ENCODE measurements around the gene TNFRSF12A. TPM values are rescaled to one million over a fixed set of nuclear protein-coding genes. Genes with fewer than 3 reads are reported as not detected.
A peak's percentile ranks its signal among the peaks of the same experiment; 100 is the strongest.

Gene TNFRSF12A
- total and polyA plus RNA-seq, 11 donors: 27.8 to 824 (median 97.1) TPM

GRCh38 chr16:3070608-3071111 lies 50.5 kb downstream of the TNFRSF12A start:
- DNase-seq: no peak
- Histone ChIP-seq H3K4me3 (no peak overlapping the region), H3K9me3 (no peaks in the 10 kb centered on the region), H3K4me1 (peaks cover 0 to 42% (median 7%) of the 10 kb centered on the region in 12 donors), H3K27me3 (no peaks in the 10 kb centered on the region), H3K36me3 (peaks cover 0 to 23% (median 6%) of the 10 kb centered on the region in 9 donors), H3K27ac (no peak overlapping the region)
- intact Hi-C loops (cut with DNase I): no loop called here
- TF ChIP-seq CTCF (IDR thresholded peaks at IDR 0.05) (no peak), POLR2A (IDR thresholded peaks at IDR 0.05) (no peak)
- ATAC-seq: no peak
- 86 to 97% (median 91%) methylated on average over 6 to 9 of the region's 9 CpGs for WGBS, 4 donors

GRCh38 chr16:3071655-3072054 lies 51.5 kb downstream of the TNFRSF12A start:
- intact Hi-C loops (cut with DNase I): no loop called here
- H3K36me3 ChIP-seq: peaks cover 0 to 23% (median 6%) of the 10 kb centered on the region in 9 donors
- peak overlapping the region in 1 of 12 donors; percentile 15 for H3K27ac ChIP-seq
- no peak for TF ChIP-seq POLR2A (IDR thresholded peaks at IDR 0.05)
- TF ChIP-seq CTCF (IDR thresholded peaks at IDR 0.05): no peak
- DNase-seq (no peak), ATAC-seq (no peak)
- 84 to 90% (median 89%) methylated on average over 7 of the region's 7 CpGs for WGBS, 4 donors
- no peak overlapping the region for H3K4me3 ChIP-seq
- no peaks in the 10 kb centered on the region for H3K9me3 ChIP-seq
- H3K4me1 ChIP-seq: peaks cover 0 to 41% (median 7%) of the 10 kb centered on the region in 12 donors
- H3K27me3 ChIP-seq: no peaks in the 10 kb centered on the region

Other genes with a start within 250 kb of the TNFRSF12A start
- 1,000 to 10,000 TPM in 1 of 9 donors, 100 to 1,000 TPM in 8; 213 to 1,067 (median 294) TPM for gene ELOB, start 243.1 kb upstream of the TNFRSF12A start, total RNA-seq
- 100 to 1,000 TPM; 462 to 926 TPM for gene ELOB, start 243.1 kb upstream of the TNFRSF12A start, polyA plus RNA-seq
- gene PRSS33, start 232.8 kb upstream of the TNFRSF12A start, total RNA-seq: not detected
- gene PRSS33, start 232.8 kb upstream of the TNFRSF12A start, polyA plus RNA-seq: not detected
- not detected for gene PRSS41, start 221.9 kb upstream of the TNFRSF12A start, total RNA-seq
- gene PRSS41, start 221.9 kb upstream of the TNFRSF12A start, polyA plus RNA-seq: not detected
- gene PRSS21, start 203.1 kb upstream of the TNFRSF12A start, total RNA-seq: not detected
- not detected for gene PRSS21, start 203.1 kb upstream of the TNFRSF12A start, polyA plus RNA-seq
- gene ZG16B, start 190.1 kb upstream of the TNFRSF12A start, total RNA-seq: 1 to 10 TPM in 1 of 9 donors, under 1 TPM in 1, not detected in 7; 0.50 to 3.0 TPM
- gene ZG16B, start 190.1 kb upstream of the TNFRSF12A start, polyA plus RNA-seq: not detected
- gene PRSS22, start 162.2 kb upstream of the TNFRSF12A start, total RNA-seq: not detected
- gene PRSS22, start 162.2 kb upstream of the TNFRSF12A start, polyA plus RNA-seq: not detected
- 10 to 100 TPM; 20.1 to 64.1 (median 22.6) TPM for gene FLYWCH2, start 137.2 kb upstream of the TNFRSF12A start, total RNA-seq
- 10 to 100 TPM; 35.3 to 53.4 TPM for gene FLYWCH2, start 137.2 kb upstream of the TNFRSF12A start, polyA plus RNA-seq
- gene FLYWCH1, start 108.4 kb upstream of the TNFRSF12A start, total RNA-seq: 10 to 100 TPM; 26.3 to 48.4 (median 34.2) TPM
- 10 to 100 TPM; 28.3 to 29.1 TPM for gene FLYWCH1, start 108.4 kb upstream of the TNFRSF12A start, polyA plus RNA-seq
- gene KREMEN2, start 56.1 kb upstream of the TNFRSF12A start, total RNA-seq: under 1 TPM in 1 of 9 donors, not detected in 8; 0.27 TPM
- not detected for gene KREMEN2, start 56.1 kb upstream of the TNFRSF12A start, polyA plus RNA-seq
- 10 to 100 TPM in 1 of 9 donors, 1 to 10 TPM in 8; 6.9 to 16.3 (median 9.0) TPM for gene PAQR4, start 51.0 kb upstream of the TNFRSF12A start, total RNA-seq
- gene PAQR4, start 51.0 kb upstream of the TNFRSF12A start, polyA plus RNA-seq: 10 to 100 TPM in 1 of 2 donors, 1 to 10 TPM in 1; 8.1 to 15.2 TPM
- 10 to 100 TPM in 1 of 9 donors, 1 to 10 TPM in 4, under 1 TPM in 4; 0.72 to 11.9 (median 1.2) TPM for gene PKMYT1, start 39.9 kb upstream of the TNFRSF12A start, total RNA-seq
- 1 to 10 TPM; 1.3 to 2.5 TPM for gene PKMYT1, start 39.9 kb upstream of the TNFRSF12A start, polyA plus RNA-seq
- 1 to 10 TPM in 2 of 9 donors, under 1 TPM in 7; 0.13 to 2.0 (median 0.75) TPM for gene CLDN9, start 7.4 kb upstream of the TNFRSF12A start, total RNA-seq
- gene CLDN9, start 7.4 kb upstream of the TNFRSF12A start, polyA plus RNA-seq: 1 to 10 TPM in 1 of 2 donors, under 1 TPM in 1; 0.62 to 1.7 TPM
- gene CLDN6, start 2.2 kb upstream of the TNFRSF12A start, total RNA-seq: not detected
- gene CLDN6, start 2.2 kb upstream of the TNFRSF12A start, polyA plus RNA-seq: under 1 TPM in 1 of 2 donors, not detected in 1; 0.04 TPM
- gene HCFC1R1, start 3.6 kb downstream of the TNFRSF12A start, total RNA-seq: 10 to 100 TPM; 32.8 to 66.7 (median 50.5) TPM
- 100 to 1,000 TPM in 1 of 2 donors, 10 to 100 TPM in 1; 54.6 to 189 TPM for gene HCFC1R1, start 3.6 kb downstream of the TNFRSF12A start, polyA plus RNA-seq
- 10 to 100 TPM in 4 of 9 donors, 1 to 10 TPM in 5; 6.9 to 14.0 (median 9.4) TPM for gene THOC6, start 3.7 kb downstream of the TNFRSF12A start, total RNA-seq
- gene THOC6, start 3.7 kb downstream of the TNFRSF12A start, polyA plus RNA-seq: 10 to 100 TPM; 15.4 to 23.0 TPM
- gene BICDL2, start 16.6 kb downstream of the TNFRSF12A start, total RNA-seq: not detected
- gene BICDL2, start 16.6 kb downstream of the TNFRSF12A start, polyA plus RNA-seq: under 1 TPM in 1 of 2 donors, not detected in 1; 0.07 TPM
- gene MMP25, start 26.2 kb downstream of the TNFRSF12A start, total RNA-seq: 1 to 10 TPM in 3 of 9 donors, under 1 TPM in 6; 0.32 to 3.0 (median 0.90) TPM
- 1 to 10 TPM in 1 of 2 donors, under 1 TPM in 1; 0.97 to 1.3 TPM for gene MMP25, start 26.2 kb downstream of the TNFRSF12A start, polyA plus RNA-seq
- gene IL32, start 45.3 kb downstream of the TNFRSF12A start, total RNA-seq: 100 to 1,000 TPM in 1 of 9 donors, 10 to 100 TPM in 8; 20.6 to 241 (median 48.9) TPM
- 10 to 100 TPM; 60.2 to 63.4 TPM for gene IL32, start 45.3 kb downstream of the TNFRSF12A start, polyA plus RNA-seq
- not detected for gene ZSCAN10, start 78.9 kb downstream of the TNFRSF12A start, total RNA-seq
- gene ZSCAN10, start 78.9 kb downstream of the TNFRSF12A start, polyA plus RNA-seq: not detected
- gene ZNF205, start 92.2 kb downstream of the TNFRSF12A start, total RNA-seq: 10 to 100 TPM in 2 of 9 donors, 1 to 10 TPM in 7; 7.4 to 19.8 (median 8.1) TPM
- 10 to 100 TPM; 13.9 to 17.0 TPM for gene ZNF205, start 92.2 kb downstream of the TNFRSF12A start, polyA plus RNA-seq
- 10 to 100 TPM in 2 of 9 donors, 1 to 10 TPM in 7; 6.7 to 14.3 (median 8.2) TPM for gene ZNF213, start 114.7 kb downstream of the TNFRSF12A start, total RNA-seq
- 10 to 100 TPM in 1 of 2 donors, 1 to 10 TPM in 1; 8.7 to 14.2 TPM for gene ZNF213, start 114.7 kb downstream of the TNFRSF12A start, polyA plus RNA-seq
- gene OR1F1, start 167.8 kb downstream of the TNFRSF12A start, total RNA-seq: not detected
- gene OR1F1, start 167.8 kb downstream of the TNFRSF12A start, polyA plus RNA-seq: not detected
- 1 to 10 TPM; 4.8 to 8.7 (median 6.5) TPM for gene ZNF200, start 214.8 kb downstream of the TNFRSF12A start, total RNA-seq
- 1 to 10 TPM; 2.7 to 4.7 TPM for gene ZNF200, start 214.8 kb downstream of the TNFRSF12A start, polyA plus RNA-seq
- 1 to 10 TPM in 4 of 9 donors, under 1 TPM in 5; 0.39 to 4.3 (median 0.91) TPM for gene MEFV, start 236.3 kb downstream of the TNFRSF12A start, total RNA-seq
- gene MEFV, start 236.3 kb downstream of the TNFRSF12A start, polyA plus RNA-seq: under 1 TPM; 0.23 to 0.33 TPM